Peyer's patch (tissue), 4 donors: ENCODE results near the gene LMOD1. TPM values are rescaled to one million over a fixed set of nuclear protein-coding genes. Genes with fewer than 3 reads are reported as not detected.
"Not testable (repeated sequence)": the region's sequence is repeated elsewhere in the genome, so short reads cannot be mapped to it uniquely, and the experiment has no call there.

ENCODE experiments used
- DNase-seq, 3 donors: peaks; one replicate each; pipeline ENCODE4 v3.0.0-alpha.2; 2017 to 2019
- H3K27ac ChIP-seq, 4 donors: fragments of 200-600 bp; sonication (generic); one replicate each; pipeline ENCODE4 v1.5.1; 2016 to 2019
- H3K27me3 ChIP-seq, 2 donors: fragments of 200-600 bp; sonication (generic); one replicate each; pipeline ENCODE4 v1.5.1; 2019
- H3K36me3 ChIP-seq, 3 donors: fragments of 200-600 bp; sonication (generic); one replicate each; pipeline ENCODE4 v1.5.1; 2016 to 2019
- H3K4me1 ChIP-seq, 4 donors: fragments of 200-600 bp; sonication (generic); one replicate each; pipeline ENCODE4 v1.5.1; 2016 to 2019
- H3K4me3 ChIP-seq, 4 donors: fragments of 200-600 bp; sonication (generic); 1 replicate in 3 of 4; 2 replicates in 1 of 4; pipeline ENCODE4 v1.5.1; 2016 to 2019; ENCODE audit warnings: mild to moderate bottlenecking in 1 of 4
- H3K9me3 ChIP-seq, 4 donors: fragments of 200-600 bp; sonication (generic); one replicate each; pipeline ENCODE4 v1.5.1; 2016 to 2019; ENCODE audit warnings: mild to moderate bottlenecking in 1 of 4
- CTCF ChIP-seq, 6 experiments: fragments of 450-650 bp in 4 of 6; fragments of 200-600 bp in 2 of 6; sonication (generic) in 1 of 6; IDR thresholded peaks; one replicate each; pipeline ENCODE4 v1.5.1; 2017 to 2019; ENCODE audit warnings: antibody characterized with exemption in 6 of 6, mild to moderate bottlenecking in 3 of 6, moderate library complexity in 1 of 6
- POLR2A ChIP-seq, 2 donors: fragments of 450-650 bp; IDR thresholded peaks; one replicate each; pipeline ENCODE4 v1.5.1; 2017; ENCODE audit warnings: antibody characterized with exemption in 2 of 2, mild to moderate bottlenecking in 2 of 2, moderate library complexity in 2 of 2
- total RNA-seq, 4 donors: library from RNA; depleted of rRNA; stranded (reverse); fragments of >200 nt; gene quantifications; one replicate each; pipeline ENCODE4 v1.1.0, GENCODE V29; 2016

The LMOD1 gene
- total RNA-seq, 4 donors from 2014 or later = 10.0 to 70.1 (median 32.6) TPM

GRCh38 chr1:201903135-201903534 is 43.2 kb downstream of the LMOD1 start:
- peak overlapping the region; percentile 52 to 89 (median 60) for H3K27ac ChIP-seq
- no peak for TF ChIP-seq POLR2A (IDR thresholded peaks at IDR 0.05)
- TF ChIP-seq CTCF (IDR thresholded peaks at IDR 0.05) = no peak
- H3K27me3 ChIP-seq = no peaks in the 10 kb centered on the region
- H3K9me3 ChIP-seq = no peaks in the 10 kb centered on the region
- peak in 1 of 3 donors; percentile 49 for DNase-seq
- peaks cover 0 to 4% (median 0%) of the 10 kb centered on the region in 3 donors for H3K36me3 ChIP-seq
- peaks cover 0 to 23% (median 0%) of the 10 kb centered on the region in 4 donors for H3K4me1 ChIP-seq
- H3K4me3 ChIP-seq = no peak overlapping the region

DNA sequence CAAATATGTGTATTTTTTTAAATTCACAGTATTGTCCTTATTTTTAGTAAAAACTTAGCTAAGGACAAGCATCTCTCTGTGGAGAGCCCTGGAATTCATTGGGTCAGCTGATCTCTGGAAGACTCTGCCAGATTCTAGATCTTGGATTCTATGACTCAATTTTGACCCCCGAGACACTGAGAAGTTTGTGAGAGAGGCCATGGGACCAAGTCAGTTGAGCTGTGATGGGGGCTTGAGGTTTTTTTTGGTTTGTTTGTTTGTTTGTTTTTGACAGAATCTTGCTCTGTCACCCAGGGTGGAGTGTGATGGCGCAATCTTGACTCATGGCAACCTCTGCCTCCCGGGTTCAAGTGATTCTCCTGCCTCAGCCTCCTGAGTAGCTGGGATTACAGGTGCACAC is 44.1 kb downstream of the LMOD1 start:
- no peak for DNase-seq
- H3K27ac ChIP-seq = peak overlapping the region in 3 of 4 donors; percentile 52 to 89 (median 64)
- no peak for TF ChIP-seq POLR2A (IDR thresholded peaks at IDR 0.05)
- TF ChIP-seq CTCF (IDR thresholded peaks at IDR 0.05) = no peak
- peaks cover 0 to 4% (median 0%) of the 10 kb centered on the region in 3 donors for H3K36me3 ChIP-seq
- no peaks in the 10 kb centered on the region for H3K27me3 ChIP-seq
- no peaks in the 10 kb centered on the region for H3K9me3 ChIP-seq
- no peak overlapping the region for H3K4me3 ChIP-seq
- peaks cover 0 to 27% (median 0%) of the 10 kb centered on the region in 4 donors for H3K4me1 ChIP-seq

GRCh38 chr1:201901036-201901435 is 45.3 kb downstream of the LMOD1 start:
- H3K9me3 ChIP-seq, H3K36me3 ChIP-seq, H3K4me3 ChIP-seq, H3K27me3 ChIP-seq, DNase-seq: not testable (repeated sequence)
- Histone ChIP-seq H3K27ac (peak overlapping the region in 1 of 4 donors; percentile 62), H3K4me1 (peaks cover 0 to 26% (median 0%) of the 10 kb centered on the region in 4 donors)

DNA sequence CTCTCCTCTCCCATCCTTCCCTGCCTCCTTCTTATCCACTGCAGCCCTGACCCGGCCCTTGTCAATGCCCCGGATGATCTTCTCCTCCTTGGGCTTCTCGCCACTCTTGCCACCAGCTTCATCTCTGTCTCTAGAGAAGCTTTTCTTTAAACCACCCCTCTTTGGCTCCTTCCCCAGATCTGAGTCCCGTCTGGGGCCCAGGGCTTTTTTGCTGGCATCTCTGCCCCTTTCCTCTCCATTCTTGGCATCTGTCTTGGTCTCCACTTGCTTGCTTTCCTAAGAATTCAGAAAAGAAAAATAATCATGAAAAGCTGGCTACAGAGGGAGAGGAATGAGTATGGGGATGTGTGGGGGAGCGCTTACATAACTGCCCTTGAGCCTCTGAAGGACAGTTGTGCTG is 45.9 kb downstream of the LMOD1 start:
- Histone ChIP-seq H3K36me3 (peaks cover 0 to 4% (median 0%) of the 10 kb centered on the region in 3 donors), H3K27ac (peak overlapping the region in 1 of 4 donors; percentile 62), H3K9me3 (no peaks in the 10 kb centered on the region), H3K27me3 (no peaks in the 10 kb centered on the region), H3K4me1 (peaks cover 0 to 20% (median 0%) of the 10 kb centered on the region in 4 donors), H3K4me3 (no peak overlapping the region)
- no peak for DNase-seq
- TF ChIP-seq CTCF (IDR thresholded peaks at IDR 0.05) (no peak), POLR2A (IDR thresholded peaks at IDR 0.05) (no peak)

- Histone ChIP-seq H3K4me1 (peaks cover 0 to 14% (median 0%) of the 10 kb centered on the region in 4 donors), H3K4me3 (no peak overlapping the region), H3K27ac (peak overlapping the region in 1 of 4 donors; percentile 62), H3K9me3 (no peaks in the 10 kb centered on the region), H3K36me3 (peaks cover 0 to 4% (median 0%) of the 10 kb centered on the region in 3 donors), H3K27me3 (no peaks in the 10 kb centered on the region)
- DNase-seq = no peak
- TF ChIP-seq CTCF (IDR thresholded peaks at IDR 0.05) = no peak
- no peak for TF ChIP-seq POLR2A (IDR thresholded peaks at IDR 0.05)
These were observed 46.5 kb downstream of the LMOD1 start for GRCh38 chr1:201899683-201900429.

GRCh38 chr1:201898992-201899391 is 47.4 kb downstream of the LMOD1 start:
- H3K27ac ChIP-seq = peak overlapping the region in 1 of 4 donors; percentile 62
- no peaks in the 10 kb centered on the region for H3K9me3 ChIP-seq
- no peak for TF ChIP-seq CTCF (IDR thresholded peaks at IDR 0.05)
- TF ChIP-seq POLR2A (IDR thresholded peaks at IDR 0.05) = no peak
- H3K36me3 ChIP-seq = peaks cover 0 to 4% (median 0%) of the 10 kb centered on the region in 3 donors
- no peak for DNase-seq
- no peak overlapping the region for H3K4me3 ChIP-seq
- H3K27me3 ChIP-seq = no peaks in the 10 kb centered on the region
- peaks cover 0 to 12% (median 0%) of the 10 kb centered on the region in 4 donors for H3K4me1 ChIP-seq
